Hepatocyte (in vitro differentiated cells): Measurements from ENCODE around the gene ZBTB20.

Source experiments
- EZH2 ChIP-seq: fragments of 200-600 bp; sonication (generic); IDR thresholded peaks from 2 replicates; pipeline ENCODE4 v1.6.1; 2016; ENCODE audit warnings: antibody characterized with exemption, mild to moderate bottlenecking, borderline replicate concordance
- EZH2phosphoT487 ChIP-seq: fragments of 200-600 bp; sonication (generic); IDR thresholded peaks from one replicate; pipeline ENCODE4 v1.6.1; 2018; ENCODE audit warnings: antibody characterized with exemption, mild to moderate bottlenecking, low read depth, moderate library complexity; ENCODE audit not compliant: unreplicated experiment, severe bottlenecking
- TF ChIP-seq, protein P1 (sequence below): fragments of 200-600 bp; sonication (generic); IDR thresholded peaks from 2 replicates; pipeline ENCODE4 v1.5.1; 2016; ENCODE audit warnings: antibody characterized with exemption, mild to moderate bottlenecking; ENCODE audit not compliant: poor library complexity

- TF ChIP-seq, protein P1, sequence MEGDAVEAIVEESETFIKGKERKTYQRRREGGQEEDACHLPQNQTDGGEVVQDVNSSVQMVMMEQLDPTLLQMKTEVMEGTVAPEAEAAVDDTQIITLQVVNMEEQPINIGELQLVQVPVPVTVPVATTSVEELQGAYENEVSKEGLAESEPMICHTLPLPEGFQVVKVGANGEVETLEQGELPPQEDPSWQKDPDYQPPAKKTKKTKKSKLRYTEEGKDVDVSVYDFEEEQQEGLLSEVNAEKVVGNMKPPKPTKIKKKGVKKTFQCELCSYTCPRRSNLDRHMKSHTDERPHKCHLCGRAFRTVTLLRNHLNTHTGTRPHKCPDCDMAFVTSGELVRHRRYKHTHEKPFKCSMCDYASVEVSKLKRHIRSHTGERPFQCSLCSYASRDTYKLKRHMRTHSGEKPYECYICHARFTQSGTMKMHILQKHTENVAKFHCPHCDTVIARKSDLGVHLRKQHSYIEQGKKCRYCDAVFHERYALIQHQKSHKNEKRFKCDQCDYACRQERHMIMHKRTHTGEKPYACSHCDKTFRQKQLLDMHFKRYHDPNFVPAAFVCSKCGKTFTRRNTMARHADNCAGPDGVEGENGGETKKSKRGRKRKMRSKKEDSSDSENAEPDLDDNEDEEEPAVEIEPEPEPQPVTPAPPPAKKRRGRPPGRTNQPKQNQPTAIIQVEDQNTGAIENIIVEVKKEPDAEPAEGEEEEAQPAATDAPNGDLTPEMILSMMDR, result no peak
- no peak for TF ChIP-seq EZH2
- TF ChIP-seq EZH2phosphoT487, result no peak
These were observed 580.8 kb downstream of the ZBTB20 start for GRCh38 chr3:114566162-114566755.
